PC-3 (cell line): ENCODE measurements around the gene CLEC11A.
"Not testable (repeated sequence)": the region's sequence is repeated elsewhere in the genome, so short reads cannot be mapped to it uniquely, and the experiment has no call there.

ENCODE experiments used
- CTCF ChIP-seq: fragments of 300-600 bp; sonication (generic); conservative IDR thresholded peaks from 2 replicates; pipeline ENCODE4 v1.5.1; 2017; ENCODE audit warnings: antibody characterized with exemption, low read depth, mild to moderate bottlenecking, low read length
- EZH2 ChIP-seq: fragments of 300-600 bp; sonication (generic); IDR thresholded peaks from one replicate; pipeline ENCODE4 v1.6.1; 2017; ENCODE audit warnings: antibody characterized with exemption, mild to moderate bottlenecking, low read length; ENCODE audit not compliant: unreplicated experiment
- EZH2phosphoT487 ChIP-seq: fragments of 300-600 bp; sonication (generic); IDR thresholded peaks from 2 replicates; pipeline ENCODE4 v1.6.1; 2018; ENCODE audit warnings: mild to moderate bottlenecking, antibody characterized with exemption, low read length, borderline replicate concordance

GRCh38 chr19:50767263-50767662 lies 44.1 kb downstream of the CLEC11A start:
- not testable (repeated sequence) for TF ChIP-seq CTCF, EZH2, EZH2phosphoT487
